Hepatocyte (in vitro differentiated cells): ENCODE results near the gene KANK4. TPM values are rescaled to one million over a fixed set of nuclear protein-coding genes. Genes with fewer than 3 reads are reported as not detected.

Experiments used
- DNase-seq: peaks from one replicate; pipeline ENCODE4 v3.0.0-alpha.2; 2016; ENCODE audit warnings: low spot score
- H2AFZ ChIP-seq: fragments of 200-600 bp; sonication (generic); 2 replicates; pipeline ENCODE4 v1.6.0; 2016; ENCODE audit warnings: antibody characterized with exemption, mild to moderate bottlenecking
- H3K27ac ChIP-seq: fragments of 200-600 bp; sonication (generic); 2 replicates; pipeline ENCODE4 v1.5.1; 2016; ENCODE audit warnings: mild to moderate bottlenecking
- H3K27me3 ChIP-seq: fragments of 200-600 bp; sonication (generic); 2 replicates; pipeline ENCODE4 v1.6.1; 2016
- H3K36me3 ChIP-seq: fragments of 200-600 bp; sonication (generic); replicated peaks from 2 replicates; pipeline ENCODE4 v1.5.1; 2016; ENCODE audit warnings: low read depth; ENCODE audit not compliant: insufficient read depth
- H3K4me1 ChIP-seq: fragments of 200-600 bp; sonication (generic); 2 replicates; pipeline ENCODE4 v1.5.1; 2016; ENCODE audit warnings: mild to moderate bottlenecking, moderate library complexity; ENCODE audit not compliant: insufficient read depth
- H3K4me2 ChIP-seq: fragments of 200-600 bp; sonication (generic); 2 replicates; pipeline ENCODE4 v1.6.0; 2016
- H3K4me3 ChIP-seq: fragments of 200-600 bp; sonication (generic); 2 replicates; pipeline ENCODE4 v1.5.1; 2016; ENCODE audit warnings: mild to moderate bottlenecking
- H3K79me2 ChIP-seq: fragments of 200-600 bp; sonication (generic); 2 replicates; pipeline ENCODE4 v1.6.0; 2017; ENCODE audit warnings: mild to moderate bottlenecking
- H3K9me2 ChIP-seq: fragments of 200-600 bp; sonication (generic); replicated peaks from 2 replicates; pipeline ENCODE4 v1.6.0; 2017; ENCODE audit warnings: mild to moderate bottlenecking; ENCODE audit not compliant: insufficient read depth
- H3K9me3 ChIP-seq: fragments of 200-600 bp; sonication (generic); 2 replicates; pipeline ENCODE4 v1.5.1; 2016; ENCODE audit warnings: low read depth, mild to moderate bottlenecking
- H4K20me1 ChIP-seq: fragments of 200-600 bp; sonication (generic); 2 replicates; pipeline ENCODE4 v1.6.0; 2016; ENCODE audit warnings: mild to moderate bottlenecking; ENCODE audit not compliant: insufficient read depth, poor library complexity, severe bottlenecking
- EZH2 ChIP-seq: fragments of 200-600 bp; sonication (generic); IDR thresholded peaks from 2 replicates; pipeline ENCODE4 v1.6.1; 2016; ENCODE audit warnings: antibody characterized with exemption, mild to moderate bottlenecking, borderline replicate concordance
- EZH2phosphoT487 ChIP-seq: fragments of 200-600 bp; sonication (generic); IDR thresholded peaks from one replicate; pipeline ENCODE4 v1.6.1; 2018; ENCODE audit warnings: antibody characterized with exemption, mild to moderate bottlenecking, low read depth, moderate library complexity; ENCODE audit not compliant: unreplicated experiment, severe bottlenecking
- WGBS: methylation state at CpG from one replicate; pipeline ENCODE4 v1.1.6; 2016; ENCODE audit warnings: low lambda C conversion rate; ENCODE audit errors: missing lambda C conversion rate; 5-methylcytosine and 5-hydroxymethylcytosine counted together
- polyA plus RNA-seq: library from polyadenylated mRNA; unstranded; fragments of >200 nt; fragmentation: Nextera tagmentation; extraction: Ambion mirVana; gene quantifications from 2 replicates; pipeline ENCODE4 v1.2.1, GENCODE V29; 2016
- total RNA-seq: library from RNA; depleted of rRNA; stranded (reverse); fragments of >200 nt; gene quantifications from 2 replicates; pipeline ENCODE4 v1.2.3, GENCODE V29; 2014
- TF ChIP-seq, protein P1 (sequence below): fragments of 200-600 bp; sonication (generic); IDR thresholded peaks from 2 replicates; pipeline ENCODE4 v1.5.1; 2016; ENCODE audit warnings: antibody characterized with exemption, mild to moderate bottlenecking; ENCODE audit not compliant: poor library complexity

The KANK4 gene
- total and polyA plus RNA-seq, 2 experiments from 2014 or later, result 6.0 to 7.7 TPM

- H4K20me1 ChIP-seq, result no peaks in the 10 kb centered on the region
- H3K36me3 ChIP-seq, result no peaks in the 10 kb centered on the region
- no peak overlapping the region for H3K27ac ChIP-seq
- peak; percentile 35 for DNase-seq
- H2AFZ ChIP-seq, result no peak overlapping the region
- H3K27me3 ChIP-seq, result no peaks in the 10 kb centered on the region
- TF ChIP-seq, protein P1, sequence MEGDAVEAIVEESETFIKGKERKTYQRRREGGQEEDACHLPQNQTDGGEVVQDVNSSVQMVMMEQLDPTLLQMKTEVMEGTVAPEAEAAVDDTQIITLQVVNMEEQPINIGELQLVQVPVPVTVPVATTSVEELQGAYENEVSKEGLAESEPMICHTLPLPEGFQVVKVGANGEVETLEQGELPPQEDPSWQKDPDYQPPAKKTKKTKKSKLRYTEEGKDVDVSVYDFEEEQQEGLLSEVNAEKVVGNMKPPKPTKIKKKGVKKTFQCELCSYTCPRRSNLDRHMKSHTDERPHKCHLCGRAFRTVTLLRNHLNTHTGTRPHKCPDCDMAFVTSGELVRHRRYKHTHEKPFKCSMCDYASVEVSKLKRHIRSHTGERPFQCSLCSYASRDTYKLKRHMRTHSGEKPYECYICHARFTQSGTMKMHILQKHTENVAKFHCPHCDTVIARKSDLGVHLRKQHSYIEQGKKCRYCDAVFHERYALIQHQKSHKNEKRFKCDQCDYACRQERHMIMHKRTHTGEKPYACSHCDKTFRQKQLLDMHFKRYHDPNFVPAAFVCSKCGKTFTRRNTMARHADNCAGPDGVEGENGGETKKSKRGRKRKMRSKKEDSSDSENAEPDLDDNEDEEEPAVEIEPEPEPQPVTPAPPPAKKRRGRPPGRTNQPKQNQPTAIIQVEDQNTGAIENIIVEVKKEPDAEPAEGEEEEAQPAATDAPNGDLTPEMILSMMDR, result no peak
- no peak for TF ChIP-seq EZH2
- TF ChIP-seq EZH2phosphoT487, result no peak
- no peak overlapping the region for H3K4me2 ChIP-seq
- H3K4me3 ChIP-seq, result no peak overlapping the region
- H3K9me2 ChIP-seq, result no peaks in the 10 kb centered on the region
- peaks cover 6% of the 10 kb centered on the region for H3K4me1 ChIP-seq
- 79% methylated on average over 5 of the region's 5 CpGs for WGBS
- H3K79me2 ChIP-seq, result no peaks in the 10 kb centered on the region
- H3K9me3 ChIP-seq, result no peaks in the 10 kb centered on the region
Measured at GRCh38 chr1:62230718-62231117, 88.5 kb downstream of the KANK4 start.

GRCh38 chr1:62229932-62230331 is 89.3 kb downstream of the KANK4 start:
- Histone ChIP-seq H3K4me2 (no peak overlapping the region), H4K20me1 (no peaks in the 10 kb centered on the region), H3K9me2 (no peaks in the 10 kb centered on the region), H3K4me1 (peaks cover 6% of the 10 kb centered on the region), H3K27ac (no peak overlapping the region), H2AFZ (no peak overlapping the region), H3K79me2 (no peaks in the 10 kb centered on the region), H3K9me3 (no peaks in the 10 kb centered on the region), H3K4me3 (no peak overlapping the region), H3K27me3 (no peaks in the 10 kb centered on the region), H3K36me3 (no peaks in the 10 kb centered on the region)
- no peak for DNase-seq
- TF ChIP-seq, protein P1, result no peak
- no peak for TF ChIP-seq EZH2
- TF ChIP-seq EZH2phosphoT487, result no peak
- 41% methylated on average over 2 of the region's 2 CpGs for WGBS

DNA sequence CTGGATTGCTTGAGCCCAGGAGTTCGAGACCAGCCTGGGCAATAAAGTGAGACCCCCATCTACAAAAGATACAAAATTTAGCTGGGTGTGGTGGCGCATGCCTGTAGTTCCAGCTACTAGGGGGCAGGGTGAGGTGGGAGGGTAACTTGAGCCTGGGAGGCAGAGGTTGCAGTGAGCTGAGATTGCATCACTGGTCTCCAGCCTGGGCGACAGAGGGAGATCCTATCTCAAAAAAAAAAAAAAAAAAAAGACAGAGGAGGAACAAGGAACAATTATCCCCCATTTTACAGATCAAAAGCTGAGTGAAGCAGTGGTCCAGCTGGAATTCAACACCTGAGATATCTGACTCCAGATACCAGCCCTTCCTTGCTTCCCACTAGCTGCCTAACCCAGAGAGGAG is 89.8 kb downstream of the KANK4 start:
- Histone ChIP-seq H3K9me3 (no peaks in the 10 kb centered on the region), H3K9me2 (no peaks in the 10 kb centered on the region), H4K20me1 (no peaks in the 10 kb centered on the region), H3K36me3 (no peaks in the 10 kb centered on the region), H3K4me2 (no peak overlapping the region), H3K79me2 (no peaks in the 10 kb centered on the region), H3K4me1 (peaks cover 6% of the 10 kb centered on the region), H2AFZ (no peak overlapping the region), H3K4me3 (no peak overlapping the region), H3K27me3 (no peaks in the 10 kb centered on the region), H3K27ac (no peak overlapping the region)
- TF ChIP-seq EZH2phosphoT487 (no peak), EZH2 (no peak)
- TF ChIP-seq, protein P1, result no peak
- no peak for DNase-seq
- 71% methylated on average over 3 of the region's 3 CpGs for WGBS

DNA sequence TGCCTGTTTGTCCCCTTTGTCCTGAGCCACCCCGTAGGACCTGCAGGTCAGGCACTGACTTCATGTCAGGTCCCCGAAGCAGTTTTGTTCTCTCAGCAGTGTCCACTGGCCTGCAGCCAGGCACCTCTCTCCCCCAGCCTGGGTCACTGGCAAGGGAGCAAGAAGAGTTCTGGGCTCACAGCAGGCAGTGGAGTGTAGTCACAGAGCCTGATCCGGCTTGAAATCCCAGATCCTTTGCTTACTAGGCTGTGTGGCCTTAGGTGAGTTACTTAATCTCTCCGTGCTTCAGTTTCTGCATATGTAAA is 90.4 kb downstream of the KANK4 start:
- no peak overlapping the region for H3K4me2 ChIP-seq
- 68% methylated on average over 4 of the region's 4 CpGs for WGBS

More for the DNA sequence above, 90.4 kb downstream of the KANK4 start:
- H3K9me3 ChIP-seq, result no peaks in the 10 kb centered on the region
- DNase-seq, result no peak
- TF ChIP-seq, protein P1, result no peak
- no peak overlapping the region for H2AFZ ChIP-seq
- H3K9me2 ChIP-seq, result no peaks in the 10 kb centered on the region
- H3K4me1 ChIP-seq, result peaks cover 6% of the 10 kb centered on the region
- H3K27ac ChIP-seq, result no peak overlapping the region
- no peaks in the 10 kb centered on the region for H3K79me2 ChIP-seq
- no peaks in the 10 kb centered on the region for H3K36me3 ChIP-seq
- H4K20me1 ChIP-seq, result no peaks in the 10 kb centered on the region
- H3K27me3 ChIP-seq, result no peaks in the 10 kb centered on the region
- no peak overlapping the region for H3K4me3 ChIP-seq
